HEK293 (cell line): Measurements from ENCODE around the gene MEI1.

Source experiments
- CTCF ChIA-PET: fragments of 350-600 bp; formaldehyde crosslinking; extraction: SDS; loops from one replicate; lab custom pipeline; 2021; ENCODE audit warnings: antibody characterized with exemption; lab: Yijun Ruan, JAX
- POLR2A ChIA-PET: fragments of 300-600 bp; formaldehyde crosslinking; extraction: SDS; loops from one replicate; lab custom pipeline; 2020; ENCODE audit warnings: antibody characterized with exemption, inconsistent platforms; lab: Yijun Ruan, JAX
- H3K27ac ChIP-seq: fragments of 200-500 bp; sonication (Bioruptor generic); 2 replicates; pipeline ENCODE4 v1.5.1; 2014; ENCODE audit warnings: low read depth, low read length, control low read depth, inconsistent platforms; ENCODE audit errors: extremely low read depth
- H3K36me3 ChIP-seq, 2 experiments: fragments of 200-500 bp in 1 of 2; sonication (Bioruptor generic) in 1 of 2; 1 replicate in 1 of 2; 2 replicates in 1 of 2; pipeline ENCODE4 v1.5.1; 2014 to 2017; ENCODE audit warnings: inconsistent platforms in 2 of 2, low read length in 2 of 2; ENCODE audit not compliant: control insufficient read depth in 2 of 2, insufficient read depth in 1 of 2
- H3K4me1 ChIP-seq: fragments of 200-500 bp; sonication (Bioruptor generic); 2 replicates; pipeline ENCODE4 v1.5.1; 2014; ENCODE audit warnings: mild to moderate bottlenecking, low read length, inconsistent platforms; ENCODE audit not compliant: control insufficient read depth, insufficient read depth
- H3K4me3 ChIP-seq: 2 replicates; pipeline ENCODE4 v1.5.1; 2011; ENCODE audit warnings: low read depth, mild to moderate bottlenecking, control low read depth, low read length, moderate library complexity
- H3K9me3 ChIP-seq: fragments of 200-500 bp; sonication (Bioruptor generic); 2 replicates; pipeline ENCODE4 v1.5.1; 2014; ENCODE audit warnings: low read depth, low read length, inconsistent platforms; ENCODE audit not compliant: control insufficient read depth, insufficient read depth
- HOXC10 ChIP-seq: sonication (generic); formaldehyde crosslinking; IDR thresholded peaks from 2 replicates; pipeline ENCODE4 v1.8.1; 2023; ENCODE audit warnings: mild to moderate bottlenecking, missing genetic modification reagents
- PRDM1 ChIP-seq: fragments of 450-650 bp; formaldehyde crosslinking; IDR thresholded peaks from 2 replicates; pipeline ENCODE4; 2016; ENCODE audit warnings: missing biosample characterization, missing genetic modification characterization
- PRDM10 ChIP-seq: fragments of 450-650 bp; formaldehyde crosslinking; IDR thresholded peaks from 2 replicates; pipeline ENCODE4 v1.5.1; 2016; ENCODE audit warnings: missing biosample characterization, missing genetic modification characterization
- RBAK ChIP-seq: fragments of 450-650 bp; formaldehyde crosslinking; IDR thresholded peaks from 2 replicates; pipeline ENCODE4 v1.5.1; 2016; ENCODE audit warnings: missing biosample characterization, missing genetic modification characterization
- REPIN1 ChIP-seq: fragments of 450-650 bp; formaldehyde crosslinking; IDR thresholded peaks from 2 replicates; pipeline ENCODE4 v1.5.1; 2017; ENCODE audit warnings: missing biosample characterization, missing genetic modification characterization, low read depth
- REST ChIP-seq: fragments of 450-650 bp; formaldehyde crosslinking; IDR thresholded peaks from 2 replicates; pipeline ENCODE4 v1.5.1; 2016; ENCODE audit warnings: missing biosample characterization, missing genetic modification characterization
- WT1 ChIP-seq: fragments of 450-650 bp; formaldehyde crosslinking; IDR thresholded peaks from 2 replicates; pipeline ENCODE4 v1.5.1; 2016; ENCODE audit warnings: missing biosample characterization, missing genetic modification characterization
- ZBTB49 ChIP-seq: fragments of 450-650 bp; formaldehyde crosslinking; IDR thresholded peaks from 2 replicates; pipeline ENCODE4 v1.5.1; 2016; ENCODE audit warnings: missing biosample characterization, missing genetic modification characterization, low read depth
- ZBTB7A ChIP-seq: fragments of 450-650 bp; formaldehyde crosslinking; IDR thresholded peaks from 2 replicates; pipeline ENCODE4 v1.5.1; 2016; ENCODE audit warnings: low read depth, missing biosample characterization, missing genetic modification characterization
- ZFP69B ChIP-seq: fragments of 450-650 bp; formaldehyde crosslinking; IDR thresholded peaks from 2 replicates; pipeline ENCODE4 v1.5.1; 2016; ENCODE audit warnings: missing biosample characterization, missing genetic modification characterization
- ZNF112 ChIP-seq: fragments of 450-650 bp; formaldehyde crosslinking; IDR thresholded peaks from 2 replicates; pipeline ENCODE4 v1.5.0; 2017; ENCODE audit warnings: missing biosample characterization, missing genetic modification characterization
- ZNF157 ChIP-seq: fragments of 450-650 bp; formaldehyde crosslinking; IDR thresholded peaks from 2 replicates; pipeline ENCODE4 v1.5.1; 2016; ENCODE audit warnings: missing biosample characterization, missing genetic modification characterization
- ZNF23 ChIP-seq: fragments of 450-650 bp; formaldehyde crosslinking; IDR thresholded peaks from 2 replicates; pipeline ENCODE4 v1.5.1; 2016; ENCODE audit warnings: missing biosample characterization, missing genetic modification characterization, borderline replicate concordance
- ZNF398 ChIP-seq: fragments of 450-650 bp; formaldehyde crosslinking; IDR thresholded peaks from 2 replicates; pipeline ENCODE4 v1.5.1; 2017; ENCODE audit warnings: missing biosample characterization, missing genetic modification characterization
- ZNF416 ChIP-seq: fragments of 450-650 bp; formaldehyde crosslinking; IDR thresholded peaks from 2 replicates; pipeline ENCODE4 v1.5.1; 2016; ENCODE audit warnings: missing biosample characterization, missing genetic modification characterization
- ZNF426 ChIP-seq: fragments of 450-650 bp; formaldehyde crosslinking; IDR thresholded peaks from 2 replicates; pipeline ENCODE4 v1.5.1; 2017; ENCODE audit warnings: missing biosample characterization, missing genetic modification characterization, mild to moderate bottlenecking, inconsistent platforms, moderate library complexity
- ZNF488 ChIP-seq: fragments of 450-650 bp; formaldehyde crosslinking; IDR thresholded peaks from 2 replicates; pipeline ENCODE4 v1.5.1; 2016; ENCODE audit warnings: missing biosample characterization, missing genetic modification characterization
- ZNF518A ChIP-seq: fragments of 450-650 bp; formaldehyde crosslinking; conservative IDR thresholded peaks from 2 replicates; pipeline ENCODE4 v1.5.1; 2016; ENCODE audit warnings: low read depth, missing biosample characterization, missing genetic modification characterization
- ZNF548 ChIP-seq: fragments of 450-650 bp; formaldehyde crosslinking; IDR thresholded peaks from 2 replicates; pipeline ENCODE4 v1.5.1; 2016; ENCODE audit warnings: missing biosample characterization, missing genetic modification characterization

Gene MEI1

GRCh38 chr22:41757502-41757901, 58.2 kb downstream of the MEI1 start:
- ChIA-PET POLR2A (no interaction called here), CTCF (interaction anchor here (0.8 to 4.9 kb wide), 2 partner anchors 11 to 60 kb away, joined by 4 to 27 read pairs; no protein-coding TSS in a partner anchor)
- H3K4me3 ChIP-seq: no peak overlapping the region
- TF ChIP-seq ZBTB7A (tag by site-specific recombination): no peak
- no peak for TF ChIP-seq ZNF416
- TF ChIP-seq REST (tag by site-specific recombination): no peak
- TF ChIP-seq ZFP69B (tag by site-specific recombination): no peak
- no peak for TF ChIP-seq RBAK (tag by site-specific recombination)
- TF ChIP-seq PRDM10 (tag by site-specific recombination): no peak
- no peak for TF ChIP-seq ZNF398 (tag by site-specific recombination)
- no peak for TF ChIP-seq PRDM1
- no peak for TF ChIP-seq WT1 (tag by site-specific recombination)
- no peak for TF ChIP-seq ZNF426 (tag by site-specific recombination)
- no peak for TF ChIP-seq HOXC10 (CRISPR knock-in tag)
- no peak for TF ChIP-seq ZNF23 (tag by site-specific recombination)
- no peak for TF ChIP-seq REPIN1 (tag by site-specific recombination)
- TF ChIP-seq ZNF112: no peak
- TF ChIP-seq ZNF518A (tag by site-specific recombination): no peak
- TF ChIP-seq ZBTB49: no peak
- no peak for TF ChIP-seq ZNF488 (tag by site-specific recombination)
- TF ChIP-seq ZNF548 (tag by site-specific recombination): no peak
- TF ChIP-seq ZNF157: no peak
- H3K27ac ChIP-seq: no peak overlapping the region
- no peaks in the 10 kb centered on the region for H3K36me3 ChIP-seq
- H3K9me3 ChIP-seq: no peaks in the 10 kb centered on the region
- no peaks in the 10 kb centered on the region for H3K4me1 ChIP-seq
